Aorta (tissue), 5 donors: ENCODE measurements around the gene NAT8. TPM values are rescaled to one million over a fixed set of nuclear protein-coding genes. Genes with fewer than 3 reads are reported as not detected.
"Not testable (repeated sequence)": the region's sequence is repeated elsewhere in the genome, so short reads cannot be mapped to it uniquely, and the experiment has no call there.

Experiments used
- ATAC-seq: fragments of 200-7000 bp; cut with Tn5 transposase; one replicate; pipeline ENCODE4 v1.9.1; 2022; ENCODE audit warnings: moderate library complexity; ENCODE audit not compliant: low FRiP score
- DNase-seq, 2 donors: peaks; one replicate each; pipeline ENCODE4 v3.0.0-alpha.2; 2020
- H3K27ac ChIP-seq, 2 donors: one replicate each; pipeline ENCODE4 v1.5.1; 2013; ENCODE audit warnings: low read length in 2 of 2, mild to moderate bottlenecking in 2 of 2, moderate library complexity in 2 of 2, control low read depth in 1 of 2, inconsistent platforms in 1 of 2, low read depth in 1 of 2
- H3K27me3 ChIP-seq, 2 donors: one replicate each; pipeline ENCODE4 v1.6.1; 2013; ENCODE audit warnings: control low read depth in 1 of 2, low read length in 1 of 2, mild to moderate bottlenecking in 1 of 2, moderate library complexity in 1 of 2; ENCODE audit not compliant: insufficient read depth in 2 of 2, control insufficient read depth in 1 of 2
- H3K36me3 ChIP-seq, 2 donors: one replicate each; pipeline ENCODE4 v1.6.1; 2013; ENCODE audit warnings: control low read depth in 1 of 2, low read length in 1 of 2, mild to moderate bottlenecking in 1 of 2; ENCODE audit not compliant: insufficient read depth in 2 of 2, control insufficient read depth in 1 of 2
- H3K4me1 ChIP-seq, 2 donors: one replicate each; pipeline ENCODE4 v1.6.1; 2013; ENCODE audit warnings: low read length in 2 of 2, control low read depth in 1 of 2, mild to moderate bottlenecking in 1 of 2, moderate library complexity in 1 of 2; ENCODE audit not compliant: insufficient read depth in 2 of 2, control insufficient read depth in 1 of 2
- H3K4me3 ChIP-seq, 2 donors: one replicate each; pipeline ENCODE4 v1.5.1; 2013; ENCODE audit warnings: low read length in 2 of 2, control low read depth in 1 of 2, mild to moderate bottlenecking in 1 of 2
- H3K9me3 ChIP-seq: one replicate; pipeline ENCODE4 v1.6.1; 2013; ENCODE audit warnings: mild to moderate bottlenecking, low read length; ENCODE audit not compliant: control insufficient read depth
- WGBS, 2 donors: extraction: QIAGEN DNeasy Blood & Tissue Kit; methylation state at CpG; one replicate each; pipeline ENCODE4 v1.1.7; 2013; 5-methylcytosine and 5-hydroxymethylcytosine counted together
- intact Hi-C, 2 donors: fragments of 100-400 bp; cut with DNase I; formaldehyde crosslinking; loops; one replicate each; pipeline versions ENCODE4 v1.14.2 to v1.15.0; 2022
- long read RNA-seq, 2 donors: library from polyadenylated mRNA; unstranded; transcript quantifications; one replicate each; pipeline ENCODE4 v2.0.0, GENCODE V29; 2020 to 2021
- polyA plus RNA-seq, 2 donors: library from polyadenylated mRNA; stranded (reverse); fragments of 200-250 nt; gene quantifications; one replicate each; pipeline ENCODE4 v1.2.3, GENCODE V29; 2013
- total RNA-seq, 2 donors: library from RNA; stranded (reverse); fragmentation: NEBNext Ultra II Directional; extraction: Animal tissue kit (Norgen Biotek cat#: 25700); gene quantifications; one replicate each; pipeline ENCODE4 v1.2.1, GENCODE V29; 2021
- donor health status: healthy with polysubstance abuse.
- donor health status: Bipolar disorder and iron deficiency.
- donor health status: DM: no; HTN: no; CAD: no.
- donor health status: DM: no; HTN: no; CAD: no.
- donor health status: DM: yes; HTN: yes; CAD: no.

The NAT8 gene
- total RNA-seq (not detected), polyA plus RNA-seq (not detected)
- long read RNA-seq, donor 1, result 0 reads
- long read RNA-seq, donor 2, result 0 reads

GRCh38 chr2:73642338-73643018 lies at the start of gene NAT8:
NAT8 (minus strand) TSS chr2:73642422; CDS start chr2:73641628, 794 bp downstream.
- Histone ChIP-seq H3K4me3 (no peak within 1 kb of the TSS), H3K36me3 (no peaks in the 10 kb centered on the region), H3K9me3 (peaks cover 2% of the 10 kb centered on the region), H3K4me1 (no peaks in the 10 kb centered on the region), H3K27ac (no peak within 1 kb of the TSS), H3K27me3 (no peaks in the 10 kb centered on the region)
- ATAC-seq (no peak), DNase-seq (no peak)
- intact Hi-C loops, result no loop called here
- WGBS, 2 donors, result 69 to 75% methylated on average over 13 of the region's 13 CpGs

- H3K9me3 ChIP-seq, intact Hi-C loops, ATAC-seq, H3K27ac ChIP-seq, H3K27me3 ChIP-seq, H3K4me1 ChIP-seq, DNase-seq, H3K4me3 ChIP-seq, H3K36me3 ChIP-seq: not testable (repeated sequence)
- whole genome bisulfite sequencing, 2 donors, result 44 to 74% methylated on average over 2 to 4 of the region's 4 CpGs
Observed at GRCh38 chr2:73690372-73691088, 48.3 kb upstream of the NAT8 start.

DNA sequence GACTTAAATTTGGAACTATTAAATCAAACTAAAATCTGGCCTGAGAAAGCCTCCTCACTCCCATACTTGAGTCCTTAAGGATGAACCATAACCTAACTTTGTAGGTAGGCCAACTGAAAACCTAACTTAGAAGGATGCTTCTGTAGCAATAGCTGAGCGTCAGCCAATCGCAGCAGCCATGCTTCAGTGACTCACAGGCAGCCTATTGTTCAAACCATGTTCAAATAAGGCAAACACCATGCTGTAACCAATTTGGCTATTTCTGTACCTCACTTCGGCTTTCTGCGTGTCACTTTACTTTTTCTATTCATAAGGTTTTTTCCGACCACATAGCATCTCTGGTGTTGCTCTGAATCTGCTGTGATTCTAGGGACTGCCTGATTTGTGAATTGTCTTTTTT lies 46.3 kb upstream of the NAT8 start:
- WGBS, 2 donors, result 93 to 95% methylated on average over 5 of the region's 5 CpGs
- not testable (repeated sequence) for H3K4me1 ChIP-seq, H3K27me3 ChIP-seq, H3K9me3 ChIP-seq, H3K36me3 ChIP-seq, DNase-seq, H3K27ac ChIP-seq, ATAC-seq, H3K4me3 ChIP-seq
- intact Hi-C loops, result loop anchor here in 1 of 2 donors (10.0 kb wide), 1 partner anchor 86 kb away; no protein-coding TSS in a partner anchor

DNA sequence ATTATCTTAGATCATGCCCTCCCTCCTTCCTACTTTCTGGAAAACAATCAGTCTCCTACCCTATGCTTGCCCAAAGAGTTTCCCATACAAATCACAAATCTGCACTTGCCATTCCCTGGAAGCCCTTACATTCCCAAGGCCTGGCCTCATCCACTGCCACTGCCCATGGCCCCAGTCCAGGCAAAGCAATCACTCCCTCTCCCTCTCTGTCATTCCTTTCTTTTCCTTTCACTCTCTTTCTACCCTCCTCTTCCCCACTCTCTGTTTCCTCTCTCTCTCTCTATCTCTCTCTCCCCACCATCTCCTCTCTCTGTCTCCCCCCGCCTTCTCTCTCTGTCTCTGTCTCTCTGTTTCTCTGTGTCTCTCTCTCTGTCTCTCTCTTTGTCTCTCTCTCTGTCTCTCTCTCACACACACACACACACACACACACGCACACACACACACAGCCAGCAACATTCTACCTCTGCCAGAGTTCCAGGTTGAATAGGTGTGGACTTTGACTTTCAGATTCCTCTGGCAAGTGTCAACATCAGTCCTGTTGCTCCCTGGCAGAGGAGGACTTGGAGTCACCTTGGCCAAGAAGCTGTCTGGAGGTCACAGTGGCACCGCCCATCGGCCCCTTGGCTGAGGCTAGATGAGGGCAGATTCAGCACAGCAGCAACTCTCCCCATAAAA lies 43.7 kb upstream of the NAT8 start:
- no peak overlapping the region for H3K27ac ChIP-seq
- intact Hi-C loops, result loop anchor here in 1 of 2 donors (10.0 kb wide), 1 partner anchor 89 kb away; no protein-coding TSS in a partner anchor
- 67 to 69% methylated on average over 4 of the region's 4 CpGs for WGBS, 2 donors

DNA sequence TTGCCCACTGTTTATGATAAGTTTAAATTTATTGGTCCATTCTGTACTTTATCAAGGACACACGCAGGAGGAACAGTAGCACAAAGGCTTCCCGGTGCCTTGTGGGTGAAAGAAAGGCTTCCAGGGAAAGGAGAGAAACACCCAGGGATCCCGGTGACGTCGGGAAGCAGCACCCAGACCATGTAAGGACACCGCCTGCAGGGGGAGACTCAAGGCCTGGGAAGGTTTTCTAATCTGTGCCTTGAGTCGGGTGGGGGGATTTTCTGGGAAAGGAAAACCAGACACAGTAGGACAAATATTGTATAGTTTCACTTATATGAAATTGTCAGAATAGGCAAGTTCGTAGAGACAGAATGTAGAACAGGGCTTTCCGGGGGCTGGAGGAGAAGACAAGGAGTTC lies 42.7 kb upstream of the NAT8 start:
- H3K36me3 ChIP-seq, H3K4me3 ChIP-seq, DNase-seq, H3K4me1 ChIP-seq, ATAC-seq, H3K27me3 ChIP-seq, H3K9me3 ChIP-seq, H3K27ac ChIP-seq: not testable (repeated sequence)
- WGBS, 2 donors, result 55 to 64% methylated on average over 9 of the region's 9 CpGs
- intact Hi-C loops, result loop anchor here in 1 of 2 donors (10.0 kb wide), 1 partner anchor 90 kb away; no protein-coding TSS in a partner anchor

More for the DNA sequence above, 43.7 kb upstream of the NAT8 start:
- H3K9me3 ChIP-seq, result peaks cover 2% of the 10 kb centered on the region
- DNase-seq (peak in 1 of 2 donors; percentile 54), ATAC-seq (no peak)
- H3K27me3 ChIP-seq, result no peaks in the 10 kb centered on the region
- H3K4me3 ChIP-seq, result no peak overlapping the region
- H3K36me3 ChIP-seq, result no peaks in the 10 kb centered on the region
- no peaks in the 10 kb centered on the region for H3K4me1 ChIP-seq

DNA sequence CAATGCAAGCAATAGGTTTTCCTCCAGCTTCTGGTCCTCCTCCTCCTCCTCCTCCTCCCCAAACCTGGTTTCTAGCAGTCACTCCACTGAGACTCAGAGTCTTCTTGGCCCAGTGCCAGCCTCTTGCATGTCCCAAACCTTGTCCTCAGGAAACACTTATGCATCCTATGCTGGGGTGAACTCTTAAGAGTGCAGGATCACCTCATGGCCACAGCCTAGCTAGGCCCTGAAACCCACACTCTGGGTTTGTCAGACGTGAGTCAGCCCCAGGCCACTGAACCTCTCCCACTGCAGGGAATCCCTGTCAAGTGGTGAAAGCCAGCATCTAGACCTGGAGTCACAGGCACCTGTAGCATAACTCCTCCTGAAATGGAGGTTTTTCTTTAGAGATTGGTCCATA lies 42.1 kb upstream of the NAT8 start:
- not testable (repeated sequence) for H3K4me1 ChIP-seq, H3K9me3 ChIP-seq, H3K4me3 ChIP-seq, H3K36me3 ChIP-seq, DNase-seq, H3K27me3 ChIP-seq, H3K27ac ChIP-seq, ATAC-seq
- intact Hi-C loops, result loop anchor here in 1 of 2 donors (10.0 kb wide), 1 partner anchor 90 kb away; no protein-coding TSS in a partner anchor
- WGBS, 2 donors, result 89 to 95% methylated on average over 1 of the region's 1 CpG

DNA sequence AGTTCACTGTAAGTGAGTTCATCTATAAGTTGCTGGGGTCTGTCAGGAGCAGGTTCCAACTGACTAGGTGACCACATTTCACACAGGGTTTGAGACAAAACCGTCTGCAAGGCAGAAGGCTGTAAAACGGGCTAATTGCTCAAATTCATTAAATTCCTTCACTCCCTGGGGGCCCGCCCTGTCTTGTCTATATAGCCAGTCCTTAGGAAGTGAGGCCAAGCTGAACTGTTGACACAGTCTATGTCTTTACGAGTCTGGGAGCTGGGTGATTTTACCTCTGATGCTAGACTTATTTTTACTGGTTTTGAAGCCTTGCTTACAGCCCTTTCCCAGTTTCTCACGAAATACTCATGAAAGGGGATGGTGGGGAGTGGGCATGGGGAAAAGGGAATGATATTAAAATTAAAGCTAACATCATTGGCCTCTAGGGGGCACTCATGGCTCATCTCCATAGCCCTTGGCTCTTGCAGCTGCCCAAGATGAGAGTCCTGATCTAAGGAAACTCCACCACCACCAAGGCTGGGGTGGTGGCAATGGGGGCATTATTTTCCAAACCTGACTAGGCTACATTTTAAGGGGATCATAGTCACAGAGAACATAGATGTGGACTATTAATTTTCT lies 37.8 kb upstream of the NAT8 start:
- H3K27ac ChIP-seq, H3K4me3 ChIP-seq, H3K36me3 ChIP-seq, H3K9me3 ChIP-seq, H3K27me3 ChIP-seq, DNase-seq, H3K4me1 ChIP-seq: not testable (repeated sequence)
- ATAC-seq, result peak; percentile 60
- 16 to 20% methylated on average over 5 of the region's 5 CpGs for WGBS, 2 donors
- intact Hi-C loops, result loop anchor here in 1 of 2 donors (10.0 kb wide), 1 partner anchor 95 kb away; no protein-coding TSS in a partner anchor

DNA sequence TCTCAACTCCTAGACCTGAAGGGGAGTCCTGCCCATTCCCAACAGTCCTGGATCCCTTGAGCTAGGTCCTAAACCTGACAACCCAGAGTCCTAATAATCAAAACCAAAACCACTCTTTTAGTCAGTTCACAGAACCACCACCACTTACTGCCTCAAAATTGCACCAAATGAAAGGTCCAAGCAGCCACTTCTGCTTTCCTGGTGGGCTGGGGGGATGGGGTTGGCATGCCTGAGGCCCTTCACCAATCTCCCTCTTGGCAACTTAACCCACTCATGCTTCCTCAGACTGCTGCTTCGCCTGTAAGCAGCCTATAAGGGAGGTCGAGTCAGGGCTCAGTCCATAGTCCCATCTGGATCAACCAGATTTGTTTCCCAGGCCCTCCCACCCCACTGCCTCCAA lies 37.0 kb upstream of the NAT8 start:
- H3K27ac ChIP-seq, DNase-seq, H3K27me3 ChIP-seq, ATAC-seq, intact Hi-C loops, H3K36me3 ChIP-seq, H3K4me3 ChIP-seq, H3K4me1 ChIP-seq, H3K9me3 ChIP-seq: not testable (repeated sequence)
- 60 to 79% methylated on average over 2 of the region's 2 CpGs for whole genome bisulfite sequencing, 2 donors
